HCT116 (cell line): ENCODE measurements around the gene FAM124B. TPM values are rescaled to one million over a fixed set of nuclear protein-coding genes. Genes with fewer than 3 reads are reported as not detected.

ENCODE experiments used
- ATAC-seq: fragments of 200-7000 bp; cut with Tn5 transposase; 2 replicates; pipeline ENCODE4 v1.9.1; 2020; ENCODE audit warnings: mild to moderate bottlenecking, moderate library complexity
- BruUV-seq: library from RNA; stranded (reverse); fragments of 400-500 nt; replicated peaks from 2 replicates; lab custom pipeline; 2021; lab: Mats Ljungman, UMichigan
- CTCF ChIA-PET: fragments of 300-600 bp; sonication (Branson Sonifier 250); formaldehyde crosslinking; loops from one replicate; lab custom pipeline; 2021; ENCODE audit warnings: antibody characterized with exemption; lab: Charles Lee
- POLR2A ChIA-PET: fragments of 300-600, 350-600 bp; sonication (Branson Sonifier 250); formaldehyde crosslinking; loops from one replicate; lab custom pipeline; 2021; ENCODE audit warnings: antibody characterized with exemption; lab: Charles Lee
- RAD21 ChIA-PET, 2 experiments: fragments of 300-600 bp; sonication (Branson Sonifier 250); formaldehyde crosslinking; loops; one replicate each; lab custom pipeline; 2023; ENCODE audit warnings: low total read pairs in 2 of 2; ENCODE audit not compliant: uncharacterized antibody in 2 of 2, unreplicated experiment in 2 of 2, low non-redundant PET in 1 of 2; lab: Charles Lee
- DNase-seq: peaks from one replicate; pipeline ENCODE4 v3.0.0-alpha.2; 2010; ENCODE audit warnings: low read depth, low spot score
- H2AFZ ChIP-seq: fragments of 200-600 bp; shearing (Covaris generic), sonication (generic); 2 replicates; pipeline ENCODE4 v1.6.1; 2017; ENCODE audit warnings: low read depth, mixed run types, mixed read lengths, antibody characterized with exemption, low read length; ENCODE audit not compliant: poor library complexity, severe bottlenecking
- H3K27ac ChIP-seq: 2 replicates; pipeline ENCODE4 v1.5.1; 2012; ENCODE audit warnings: low read depth, low read length
- H3K27me3 ChIP-seq: fragments of 200-600 bp; sonication (generic); 2 replicates; pipeline ENCODE4 v1.6.1; 2016; ENCODE audit warnings: mixed run types, low read length, mixed read lengths; ENCODE audit not compliant: insufficient read depth
- H3K36me3 ChIP-seq, 2 experiments: fragments of 200-500 bp in 1 of 2; fragments of 200-600 bp in 1 of 2; sonication (Bioruptor generic) in 1 of 2; sonication (generic) in 1 of 2; 2 replicates each; pipeline versions ENCODE4 v1.5.1 to v1.6.1; 2014 to 2016; ENCODE audit warnings: low read length in 2 of 2, inconsistent platforms in 1 of 2, mixed read lengths in 1 of 2, mixed run types in 1 of 2; ENCODE audit not compliant: insufficient read depth in 2 of 2, control insufficient read depth in 1 of 2
- H3K4me1 ChIP-seq, 2 experiments: fragments of 200-600 bp in 1 of 2; sonication (generic) in 1 of 2; 2 replicates each; pipeline versions ENCODE4 v1.5.1 to v1.6.1; 2012 to 2017; ENCODE audit warnings: low read length in 2 of 2, inconsistent platforms in 1 of 2, mild to moderate bottlenecking in 1 of 2, mixed read lengths in 1 of 2, mixed run types in 1 of 2, moderate library complexity in 1 of 2; ENCODE audit not compliant: insufficient read depth in 2 of 2, control insufficient read depth in 1 of 2
- H3K4me2 ChIP-seq: fragments of 200-600 bp; sonication (generic); 2 replicates; pipeline ENCODE4 v1.6.1; 2017; ENCODE audit warnings: mixed run types, low read length, mixed read lengths
- H3K4me3 ChIP-seq, 2 experiments: fragments of 200-600 bp in 1 of 2; sonication (generic) in 1 of 2; replicated peaks in 1 of 2; 2 replicates each; pipeline ENCODE4 v1.5.1; 2011 to 2016; ENCODE audit warnings: low read length in 2 of 2, control low read depth in 1 of 2, low read depth in 1 of 2, mild to moderate bottlenecking in 1 of 2, mixed read lengths in 1 of 2, mixed run types in 1 of 2
- H3K79me2 ChIP-seq: fragments of 200-600 bp; sonication (generic); 2 replicates; pipeline ENCODE4 v1.6.1; 2017; ENCODE audit warnings: mild to moderate bottlenecking, mixed run types, low read length, moderate library complexity, mixed read lengths; ENCODE audit not compliant: insufficient read depth
- H3K9ac ChIP-seq: fragments of 200-600 bp; sonication (generic); 2 replicates; pipeline ENCODE4 v1.6.1; 2016; ENCODE audit warnings: low read length, mixed read lengths
- H3K9me2 ChIP-seq: fragments of 200-600 bp; sonication (generic), shearing (Covaris generic); 2 replicates; pipeline ENCODE4 v1.6.1; 2017; ENCODE audit warnings: mixed run types, mild to moderate bottlenecking, moderate library complexity; ENCODE audit not compliant: insufficient read depth
- H3K9me3 ChIP-seq, 2 experiments: fragments of 200-500 bp in 1 of 2; fragments of 200-600 bp in 1 of 2; sonication (Bioruptor generic) in 1 of 2; sonication (generic) in 1 of 2; 2 replicates each; pipeline ENCODE4 v1.6.1; 2014 to 2017; ENCODE audit warnings: low read length in 2 of 2, mixed read lengths in 2 of 2, inconsistent platforms in 1 of 2, low read depth in 1 of 2, mild to moderate bottlenecking in 1 of 2, mixed run types in 1 of 2, moderate library complexity in 1 of 2; ENCODE audit not compliant: control insufficient read depth in 1 of 2, insufficient read depth in 1 of 2
- H4K20me1 ChIP-seq: fragments of 200-600 bp; sonication (generic), shearing (Covaris generic); 2 replicates; pipeline ENCODE4 v1.6.1; 2017; ENCODE audit warnings: mixed run types, mild to moderate bottlenecking, moderate library complexity; ENCODE audit not compliant: insufficient read depth
- CTCF ChIP-seq, 3 experiments: fragments of 200-600 bp in 1 of 3; sonication (generic) in 1 of 3; IDR thresholded peaks in 2 of 3; conservative IDR thresholded peaks in 1 of 3; 2 replicates each; pipeline ENCODE4 v1.5.1; 2012 to 2017; ENCODE audit warnings: low read depth in 2 of 3, low read length in 2 of 3, antibody characterized with exemption in 1 of 3, borderline replicate concordance in 1 of 3, control low read depth in 1 of 3, mild to moderate bottlenecking in 1 of 3, mixed read lengths in 1 of 3, mixed run types in 1 of 3, moderate library complexity in 1 of 3; ENCODE audit not compliant: insufficient read depth in 1 of 3
- ELF1 ChIP-seq: IDR thresholded peaks from 2 replicates; pipeline ENCODE4 v1.6.1; 2012; ENCODE audit warnings: low read depth, borderline replicate concordance
- RAD21 ChIP-seq: IDR thresholded peaks from 2 replicates; pipeline ENCODE4 v1.6.1; 2012; ENCODE audit warnings: low read depth, mild to moderate bottlenecking
- SRF ChIP-seq: IDR thresholded peaks from 2 replicates; pipeline ENCODE4 v1.6.1; 2012; ENCODE audit warnings: low read depth
- YY1 ChIP-seq: IDR thresholded peaks from 2 replicates; pipeline ENCODE4 v1.6.1; 2011; ENCODE audit warnings: low read length, low read depth, moderate library complexity, mild to moderate bottlenecking; ENCODE audit not compliant: insufficient replicate concordance; ENCODE audit errors: extremely low read depth
- intact Hi-C: fragments of 100-400 bp; cut with micrococcal nuclease; formaldehyde crosslinking; loops from 2 replicates; pipeline ENCODE4 v1.10.0; 2022
- total RNA-seq: library from RNA; stranded (reverse); gene quantifications from one replicate; pipeline ENCODE4 v1.2.1, GENCODE V29; 2021; ENCODE audit not compliant: unreplicated experiment

Gene FAM124B
- total RNA-seq, 1 experiment from 2014 or later, result not detected

GRCh38 chr2:224378701-224379097 is 23.2 kb downstream of the FAM124B start (continued):
- TF ChIP-seq YY1, result no peak
- TF ChIP-seq ELF1, result no peak
- TF ChIP-seq RAD21, result no peak

- H3K79me2 ChIP-seq, result no peaks in the 10 kb centered on the region
- no peaks in the 10 kb centered on the region for H3K27me3 ChIP-seq
- TF ChIP-seq RAD21, result peak; percentile 27
- no peak for TF ChIP-seq SRF
- peak; percentile 17 to 43 (median 31); a peak in 4 of 6 replicates for TF ChIP-seq CTCF (IDR thresholded peaks at IDR 0.05 in 2 of 3, conservative IDR thresholded peaks at IDR 0.05 in 1 of 3; ENCODE audit: borderline replicate concordance in 1 of 3, insufficient read depth in 1 of 3, low read depth in 2 of 3, low read length in 2 of 3)
- H3K9me2 ChIP-seq, result no peaks in the 10 kb centered on the region
- POLR2A ChIA-PET, result no interaction called here
- no peak overlapping the region for H3K4me2 ChIP-seq
- H3K4me1 ChIP-seq, result no peaks in the 10 kb centered on the region
- CTCF ChIA-PET, result interaction anchor here (0.7 to 1.0 kb wide), 2 partner anchors 10 to 18 kb away, joined by 3 read pairs; no protein-coding TSS in a partner anchor
- RAD21 ChIA-PET, result no interaction called here
- no TSS peak for BruUV-seq
- H3K4me3 ChIP-seq, result no peak overlapping the region
- peak; percentile 75 for ATAC-seq
- H4K20me1 ChIP-seq, result no peaks in the 10 kb centered on the region
- H3K27ac ChIP-seq, result no peak overlapping the region
- intact Hi-C loops, result no loop called here
- DNase-seq, result no peak
- H3K9ac ChIP-seq, result no peak overlapping the region
- no peaks in the 10 kb centered on the region for H3K36me3 ChIP-seq
- no peak overlapping the region for H2AFZ ChIP-seq
- no peaks in the 10 kb centered on the region for H3K9me3 ChIP-seq
These were observed 23.9 kb downstream of the FAM124B start for GRCh38 chr2:224377751-224378700.
